Heart left ventricle (tissue), 16 donors: ENCODE results near the gene DLX4. TPM values are rescaled to one million over a fixed set of nuclear protein-coding genes. Genes with fewer than 3 reads are reported as not detected.
A peak's percentile ranks its signal among the peaks of the same experiment; 100 is the strongest.

Experiments used
- ATAC-seq, 4 donors: fragments of 200-7000 bp; cut with Tn5 transposase; one replicate each; pipeline ENCODE4 v1.9.1; 2020 to 2022; ENCODE audit warnings: moderate library complexity in 4 of 4, mild to moderate bottlenecking in 3 of 4, moderate number of reproducible peaks in 1 of 4
- DNase-seq, 5 donors: peaks; one replicate each; pipeline ENCODE4 v3.0.0-alpha.2; 2020
- H3K27ac ChIP-seq, 12 donors: fragments of 200-600 bp; sonication (generic) in 4 of 12; one replicate each; pipeline versions ENCODE4 v1.5.0 to v1.8.0; 2016 to 2022; ENCODE audit warnings: mild to moderate bottlenecking in 2 of 12
- H3K27me3 ChIP-seq, 9 donors: fragments of 200-600 bp; sonication (generic) in 2 of 9; one replicate each; pipeline versions ENCODE4 v1.5.1 to v1.8.0; 2016 to 2022; ENCODE audit warnings: mild to moderate bottlenecking in 3 of 9
- H3K36me3 ChIP-seq, 9 donors: fragments of 200-600 bp; sonication (generic) in 2 of 9; one replicate each; pipeline versions ENCODE4 v1.5.0 to v1.8.0; 2018 to 2022; ENCODE audit warnings: mild to moderate bottlenecking in 2 of 9
- H3K4me1 ChIP-seq, 12 donors: fragments of 200-600 bp; sonication (generic) in 4 of 12; one replicate each; pipeline versions ENCODE4 v1.5.0 to v1.8.0; 2016 to 2022; ENCODE audit warnings: mild to moderate bottlenecking in 3 of 12
- H3K4me3 ChIP-seq, 12 donors: fragments of 200-600 bp; sonication (generic) in 4 of 12; one replicate each; pipeline versions ENCODE4 v1.5.0 to v1.8.0; 2017 to 2022; ENCODE audit warnings: mild to moderate bottlenecking in 9 of 12, moderate library complexity in 4 of 12
- H3K9me3 ChIP-seq, 12 donors: fragments of 200-600 bp; sonication (generic) in 4 of 12; one replicate each; pipeline versions ENCODE4 v1.5.0 to v1.8.0; 2016 to 2022; ENCODE audit warnings: mild to moderate bottlenecking in 1 of 12
- POLR2A ChIP-seq, 2 donors: fragments of 450-650 bp; IDR thresholded peaks; one replicate each; pipeline ENCODE4 v1.6.1; 2017; ENCODE audit warnings: antibody characterized with exemption in 2 of 2, mild to moderate bottlenecking in 2 of 2, moderate library complexity in 2 of 2
- WGBS, 4 donors: extraction: QIAGEN DNeasy Blood & Tissue Kit in 2 of 4; methylation state at CpG; one replicate each; pipeline versions ENCODE4 v1.1.5 to v1.1.7; 2013 to 2018; 5-methylcytosine and 5-hydroxymethylcytosine counted together
- intact Hi-C, 10 donors: fragments of 100-400 bp; cut with DNase I; formaldehyde crosslinking; loops; one replicate each; pipeline versions ENCODE4 v1.11.1 to v1.14.2; 2022
- polyA plus RNA-seq, 2 donors: library from polyadenylated mRNA; stranded (reverse); fragments of 200-250 nt; gene quantifications; one replicate each; pipeline ENCODE4 v1.2.3, GENCODE V29; 2013
- total RNA-seq, 9 donors: library from RNA; depleted of rRNA in 2 of 9; stranded (reverse); fragments of >200 nt in 2 of 9; fragmentation: NEBNext Ultra II Directional in 3 of 9; extraction: Animal tissue kit (Norgen Biotek cat#: 25700) in 3 of 9; gene quantifications; one replicate each; pipeline versions ENCODE4 v1.1.0 to v1.2.4, GENCODE V29; 2016 to 2023
- TF ChIP-seq, protein P1 (sequence below), 12 donors: fragments of 200-600 bp; sonication (generic) in 4 of 12; IDR thresholded peaks; one replicate each; pipeline versions ENCODE4 v1.5.0 to v1.8.0; 2018 to 2022; ENCODE audit warnings: antibody characterized with exemption in 12 of 12, mild to moderate bottlenecking in 5 of 12
- donor health status: ischemic (EF 13 %, LVEDD 7.1; RV severe dilation, severe dysfunction).
- donor health status: healthy with polysubstance abuse.
- donor health status: DM: no; HTN: yes; CAD: no.
- donor health status: DM: no; HTN: no; CAD: no.
- donor health status: ischemic (EF 25% LVEDD 6.9; RV normal size, moderate dysfunction).
- donor health status: ischemic (EF 25% LVEDD 5.7; RV mildly dilated, moderate dysfunction).
- donor health status: healthy.
- donor health status: DM: yes; HTN: yes; CAD: no.
- donor health status: ischemic (EF 35%, LVEDD 5.7; RV mildly dilated, moderate dysfunction).
- donor health status: nonischemic (EF 11% LVEDD 7.7; RV severe dilation, severe dysfunction).
- donor health status: DM: yes; HTN: yes; CAD: no.
- donor health status: PGD.
- donor health status: ischemic (EF 29% LVEDD 5.4; RV normal size, mild dysfunction).
- donor health status: nonischemic (EF 23%, LVEDD 6.1; RV moderate dilation, normal function).

The DLX4 gene
- total and polyA plus RNA-seq, 11 donors = 0.03 to 0.19 TPM; not detected in 9

DNA sequence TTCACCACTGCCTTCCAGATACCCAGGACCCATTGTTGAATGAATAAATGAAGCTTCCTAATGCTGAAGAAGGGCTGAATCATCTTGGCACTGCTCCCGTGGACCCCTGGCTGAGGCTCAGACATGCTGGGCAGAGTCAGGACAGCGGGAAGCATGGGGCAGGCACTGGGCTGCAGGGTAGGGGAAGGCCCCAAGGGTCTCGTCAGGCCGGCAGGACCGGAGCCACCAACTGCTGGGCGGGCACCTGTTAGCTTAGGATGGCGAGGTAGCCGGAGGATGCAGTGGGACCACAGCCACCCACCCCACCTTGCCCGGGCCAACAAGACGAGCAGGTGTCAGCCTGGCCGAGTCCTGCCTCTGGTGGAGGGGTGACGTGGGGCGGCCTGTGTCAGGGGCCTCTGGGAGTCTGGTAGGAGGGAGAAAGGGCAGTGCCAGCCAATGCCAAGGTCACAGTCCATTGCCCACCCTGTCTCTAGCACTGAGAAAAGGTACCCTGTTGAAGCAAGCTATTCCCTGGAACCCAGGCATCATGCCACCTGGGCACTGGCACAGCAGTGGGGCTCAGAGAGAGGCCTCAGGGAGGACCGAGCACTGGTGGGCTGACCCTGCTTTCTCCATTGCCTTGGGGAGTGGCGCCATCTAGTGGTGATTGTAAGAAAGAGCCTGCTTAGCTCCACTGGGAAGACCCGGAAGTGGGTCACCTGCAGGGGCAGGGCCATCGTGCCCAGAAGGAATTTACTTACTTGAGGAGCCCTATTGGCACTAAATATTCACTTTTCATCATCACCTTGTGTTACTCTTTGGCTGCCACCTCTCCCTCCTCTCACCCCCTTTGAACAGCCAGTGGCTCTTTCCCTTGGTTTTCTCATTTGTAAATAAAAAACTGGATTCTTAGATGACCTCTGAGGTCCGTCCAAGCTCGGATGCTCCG is 29.0 kb downstream of the DLX4 start:
- peak; percentile 73 to 80 (median 78) for DNase-seq

GRCh38 chr17:49998836-49999511 is 30.0 kb downstream of the DLX4 start:
- H3K4me1 ChIP-seq = peaks cover 0 to 34% (median 17%) of the 10 kb centered on the region in 12 donors
- no peak for ATAC-seq
- no peak for DNase-seq
- 52 to 54% (median 52%) methylated on average over 11 of the region's 11 CpGs for WGBS, 4 donors
- H3K27ac ChIP-seq = no peak overlapping the region
- TF ChIP-seq, protein P1, sequence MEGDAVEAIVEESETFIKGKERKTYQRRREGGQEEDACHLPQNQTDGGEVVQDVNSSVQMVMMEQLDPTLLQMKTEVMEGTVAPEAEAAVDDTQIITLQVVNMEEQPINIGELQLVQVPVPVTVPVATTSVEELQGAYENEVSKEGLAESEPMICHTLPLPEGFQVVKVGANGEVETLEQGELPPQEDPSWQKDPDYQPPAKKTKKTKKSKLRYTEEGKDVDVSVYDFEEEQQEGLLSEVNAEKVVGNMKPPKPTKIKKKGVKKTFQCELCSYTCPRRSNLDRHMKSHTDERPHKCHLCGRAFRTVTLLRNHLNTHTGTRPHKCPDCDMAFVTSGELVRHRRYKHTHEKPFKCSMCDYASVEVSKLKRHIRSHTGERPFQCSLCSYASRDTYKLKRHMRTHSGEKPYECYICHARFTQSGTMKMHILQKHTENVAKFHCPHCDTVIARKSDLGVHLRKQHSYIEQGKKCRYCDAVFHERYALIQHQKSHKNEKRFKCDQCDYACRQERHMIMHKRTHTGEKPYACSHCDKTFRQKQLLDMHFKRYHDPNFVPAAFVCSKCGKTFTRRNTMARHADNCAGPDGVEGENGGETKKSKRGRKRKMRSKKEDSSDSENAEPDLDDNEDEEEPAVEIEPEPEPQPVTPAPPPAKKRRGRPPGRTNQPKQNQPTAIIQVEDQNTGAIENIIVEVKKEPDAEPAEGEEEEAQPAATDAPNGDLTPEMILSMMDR (IDR thresholded peaks at IDR 0.05) = no peak
- TF ChIP-seq POLR2A (IDR thresholded peaks at IDR 0.05) = no peak
- intact Hi-C loops = loop anchor here (1.0 to 10.0 kb wide), 15 partner anchors 47 to 684 kb away; partner anchors contain the start of gene SLC35B1 (in 4 of the 10)
- peaks cover 23 to 96% (median 72%) of the 10 kb centered on the region in 9 donors for H3K27me3 ChIP-seq
- no peak overlapping the region for H3K4me3 ChIP-seq
- H3K36me3 ChIP-seq = no peaks in the 10 kb centered on the region
- no peaks in the 10 kb centered on the region for H3K9me3 ChIP-seq

More for the DNA sequence above, 29.0 kb downstream of the DLX4 start:
- TF ChIP-seq, protein P1 (IDR thresholded peaks at IDR 0.05) = peak; percentile 86 to 98 (median 95)
- no peak for TF ChIP-seq POLR2A (IDR thresholded peaks at IDR 0.05)
- Histone ChIP-seq H3K4me1 (peaks cover 0 to 39% (median 23%) of the 10 kb centered on the region in 12 donors), H3K36me3 (no peaks in the 10 kb centered on the region), H3K27ac (no peak overlapping the region), H3K4me3 (no peak overlapping the region), H3K27me3 (peaks cover 33 to 96% (median 81%) of the 10 kb centered on the region in 9 donors), H3K9me3 (no peaks in the 10 kb centered on the region)
- WGBS, 4 donors = 44 to 51% (median 47%) methylated on average over 17 to 20 of the region's 20 CpGs
- intact Hi-C loops = loop anchor here (1.0 to 10.0 kb wide), 18 partner anchors 45 to 683 kb away; partner anchors contain the start of gene SLC35B1 (in 4 of the 10)
- ATAC-seq = peak; percentile 77 to 82 (median 78)

GRCh38 chr17:50003911-50004310 is 34.9 kb downstream of the DLX4 start:
- no peak for DNase-seq
- no peak for ATAC-seq
- TF ChIP-seq POLR2A (IDR thresholded peaks at IDR 0.05) = no peak
- TF ChIP-seq, protein P1 (IDR thresholded peaks at IDR 0.05) = no peak
- no peaks in the 10 kb centered on the region for H3K4me1 ChIP-seq
- WGBS, 4 donors = 71 to 81% (median 75%) methylated on average over 4 of the region's 4 CpGs
- H3K27me3 ChIP-seq = peaks cover 10 to 76% (median 32%) of the 10 kb centered on the region in 9 donors
- H3K27ac ChIP-seq = no peak overlapping the region
- no peak overlapping the region for H3K4me3 ChIP-seq
- H3K36me3 ChIP-seq = no peaks in the 10 kb centered on the region
- peaks cover 0 to 8% (median under 1%) of the 10 kb centered on the region in 12 donors for H3K9me3 ChIP-seq
- intact Hi-C loops = loop anchor here in 1 of 10 donors (5.0 kb wide), 1 partner anchor 442 kb away; no protein-coding TSS in a partner anchor
